NK-92 (cell line): ENCODE data around the gene CES2.
"Not testable (repeated sequence)": the region's sequence is repeated elsewhere in the genome, so short reads cannot be mapped to it uniquely, and the experiment has no call there.

Experiments used
- DNase-seq: peaks from one replicate; lab custom pipeline; 2025; ENCODE audit not compliant: unreplicated experiment; lab: John Stamatoyannopoulos, UW

The CES2 gene, protein sequence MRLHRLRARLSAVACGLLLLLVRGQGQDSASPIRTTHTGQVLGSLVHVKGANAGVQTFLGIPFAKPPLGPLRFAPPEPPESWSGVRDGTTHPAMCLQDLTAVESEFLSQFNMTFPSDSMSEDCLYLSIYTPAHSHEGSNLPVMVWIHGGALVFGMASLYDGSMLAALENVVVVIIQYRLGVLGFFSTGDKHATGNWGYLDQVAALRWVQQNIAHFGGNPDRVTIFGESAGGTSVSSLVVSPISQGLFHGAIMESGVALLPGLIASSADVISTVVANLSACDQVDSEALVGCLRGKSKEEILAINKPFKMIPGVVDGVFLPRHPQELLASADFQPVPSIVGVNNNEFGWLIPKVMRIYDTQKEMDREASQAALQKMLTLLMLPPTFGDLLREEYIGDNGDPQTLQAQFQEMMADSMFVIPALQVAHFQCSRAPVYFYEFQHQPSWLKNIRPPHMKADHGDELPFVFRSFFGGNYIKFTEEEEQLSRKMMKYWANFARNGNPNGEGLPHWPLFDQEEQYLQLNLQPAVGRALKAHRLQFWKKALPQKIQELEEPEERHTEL

DNA sequence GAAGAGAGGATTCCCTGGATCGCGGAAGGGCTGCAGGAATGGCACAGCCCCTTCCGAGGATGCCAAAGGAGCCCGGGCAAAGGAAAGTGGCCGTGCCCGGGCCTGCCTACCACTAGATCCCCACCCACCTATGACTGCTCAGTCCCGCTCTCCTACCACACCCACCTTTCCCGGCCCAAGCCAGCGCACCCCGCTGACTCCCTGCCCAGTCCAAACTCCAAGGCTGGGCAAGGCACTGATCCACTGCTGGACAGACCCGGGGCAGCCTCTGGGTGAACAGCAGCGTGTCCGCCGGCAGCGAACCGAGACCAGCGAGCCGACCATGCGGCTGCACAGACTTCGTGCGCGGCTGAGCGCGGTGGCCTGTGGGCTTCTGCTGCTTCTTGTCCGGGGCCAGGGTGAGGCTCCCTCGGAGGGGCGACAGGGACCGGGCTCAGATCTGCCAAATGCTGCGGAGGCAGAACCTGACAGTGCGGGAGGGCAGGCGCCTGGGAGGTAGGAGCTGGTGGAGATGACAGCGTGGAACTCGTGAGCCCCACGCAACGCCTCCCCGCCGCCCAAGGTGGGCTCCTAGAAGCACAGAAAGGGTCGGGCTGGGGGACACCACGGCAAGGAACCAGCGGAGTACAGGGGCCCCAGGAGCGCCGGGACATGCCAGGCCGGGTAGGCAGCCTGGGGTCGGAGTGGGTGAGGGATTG, at the start of gene CES2:
Gene CES2, plus strand, starts transcription at position 203 of the 698 bp plus-strand sequence. Its CDS starts 120 bp downstream, at position 323.
- DNase-seq, result no peak

DNA sequence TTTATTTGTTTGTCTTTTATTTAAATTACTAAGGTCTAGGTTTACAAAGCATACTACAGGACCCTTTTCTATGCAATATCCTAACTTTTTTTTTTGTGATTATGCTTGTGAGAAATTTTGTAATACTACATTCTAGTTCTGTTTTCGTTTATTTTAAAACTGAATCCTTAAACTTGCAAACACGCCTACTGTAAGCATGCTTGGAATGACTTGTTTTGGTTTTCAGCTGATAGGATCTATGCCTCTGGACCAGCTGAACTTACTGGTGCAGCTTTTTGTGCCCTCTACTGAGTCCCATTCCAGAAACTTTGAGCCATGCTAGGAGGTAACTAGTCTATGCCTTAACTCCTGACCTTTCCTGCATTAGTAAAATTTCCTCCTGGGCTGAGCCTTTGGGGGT, 49.0 kb upstream of the CES2 start:
- DNase-seq, result no peak

DNA sequence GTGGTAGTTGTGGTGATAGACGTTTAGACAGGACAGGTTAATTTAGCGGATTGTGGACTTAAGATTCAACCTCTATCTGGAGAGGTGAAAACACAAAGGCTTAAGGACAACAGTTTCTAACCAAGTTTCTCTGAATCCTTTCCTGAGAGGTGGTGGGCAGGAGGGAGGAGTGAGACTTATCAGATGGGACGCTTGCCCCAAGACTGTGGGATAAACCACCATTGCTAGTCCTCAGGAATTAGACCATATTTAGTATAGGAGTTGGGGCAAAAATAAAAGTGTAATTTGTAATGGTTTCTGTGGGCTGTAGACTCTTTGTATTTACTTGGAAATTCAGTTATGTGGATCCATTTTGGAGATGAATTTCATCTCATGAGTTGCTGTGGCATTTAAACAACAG, 48.4 kb upstream of the CES2 start:
- no peak for DNase-seq

DNA sequence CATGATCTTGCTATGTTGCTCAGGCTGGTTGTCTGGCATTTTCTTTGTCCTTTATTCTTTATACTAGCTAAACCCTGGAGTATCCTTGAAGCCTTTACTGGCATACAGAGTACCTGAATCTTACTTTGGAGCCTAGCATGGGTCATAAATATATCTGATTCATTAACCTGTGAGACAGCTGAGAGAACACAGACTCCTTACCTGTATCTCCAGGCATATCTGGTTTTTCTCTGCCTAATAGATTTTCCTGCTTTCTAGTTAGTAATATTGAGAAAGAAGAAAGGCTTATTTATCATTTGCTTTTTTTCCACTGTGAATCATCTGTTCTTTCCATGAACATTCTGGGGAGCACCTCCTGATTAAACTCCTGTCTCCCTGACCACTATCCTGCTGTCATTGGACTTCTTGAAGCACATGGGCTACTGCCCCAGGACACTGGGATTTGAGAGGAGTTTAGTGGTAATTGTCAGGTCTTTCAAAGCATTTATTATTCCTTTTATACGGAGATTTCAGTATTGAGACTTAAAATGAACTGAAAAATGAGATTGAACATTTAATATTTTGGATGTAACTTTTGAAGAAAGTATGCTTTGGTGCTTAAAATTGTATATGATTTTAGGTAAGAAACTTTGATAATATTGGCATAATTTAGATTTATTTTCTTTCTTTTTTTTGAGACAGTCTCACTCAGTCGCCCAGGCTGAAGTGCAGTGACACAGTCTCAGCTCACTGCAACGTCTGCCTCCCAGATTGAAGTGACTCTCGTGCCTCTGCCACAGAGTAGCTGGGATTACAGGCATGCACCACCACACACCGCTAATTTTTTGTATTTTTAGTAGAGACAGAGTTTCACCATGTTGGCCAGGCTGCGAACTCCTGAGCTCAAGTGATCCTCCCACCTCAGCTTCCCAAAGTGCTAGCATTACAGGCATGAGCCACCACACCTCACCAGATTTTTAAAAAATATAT, 46.4 kb upstream of the CES2 start:
- no peak for DNase-seq

DNA sequence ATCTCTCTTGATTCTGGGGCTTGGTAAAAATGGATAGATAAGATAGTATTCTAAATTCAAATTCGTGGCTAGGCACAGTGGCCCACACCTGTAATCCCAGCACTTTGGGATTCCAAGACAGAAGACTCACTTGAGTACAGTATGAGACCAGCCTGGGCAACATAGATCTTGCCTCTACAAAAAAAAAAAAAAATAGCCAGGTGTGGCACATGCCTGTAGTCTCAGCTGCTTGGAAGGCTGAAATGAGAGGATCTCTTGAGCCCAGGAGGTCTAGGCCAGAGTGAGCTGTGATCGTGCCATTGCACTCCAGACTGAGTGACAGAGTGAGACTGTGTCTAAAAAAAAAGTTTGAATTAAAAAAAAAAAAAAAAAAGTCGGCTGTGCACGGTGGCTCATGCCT, 45.7 kb upstream of the CES2 start:
- DNase-seq, result no peak

DNA sequence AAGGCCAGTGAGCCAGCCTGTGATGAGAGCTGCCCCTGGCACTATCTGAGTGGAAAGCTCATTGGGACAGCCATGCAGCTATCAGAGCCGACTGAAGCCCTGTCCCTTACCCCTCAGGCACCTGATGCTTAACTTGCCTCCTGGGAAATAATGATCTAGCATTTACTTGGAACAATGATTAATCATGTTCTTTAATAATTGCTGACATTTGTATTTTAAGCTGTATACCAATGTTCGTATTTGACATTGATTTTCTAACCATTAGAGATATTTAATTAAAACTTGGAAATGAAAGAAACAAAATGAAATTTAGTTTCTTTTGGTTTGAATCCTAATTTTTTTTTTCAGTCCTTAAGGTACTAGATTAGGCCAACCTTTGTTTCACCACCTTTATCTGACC, 44.5 kb upstream of the CES2 start:
- no peak for DNase-seq

DNA sequence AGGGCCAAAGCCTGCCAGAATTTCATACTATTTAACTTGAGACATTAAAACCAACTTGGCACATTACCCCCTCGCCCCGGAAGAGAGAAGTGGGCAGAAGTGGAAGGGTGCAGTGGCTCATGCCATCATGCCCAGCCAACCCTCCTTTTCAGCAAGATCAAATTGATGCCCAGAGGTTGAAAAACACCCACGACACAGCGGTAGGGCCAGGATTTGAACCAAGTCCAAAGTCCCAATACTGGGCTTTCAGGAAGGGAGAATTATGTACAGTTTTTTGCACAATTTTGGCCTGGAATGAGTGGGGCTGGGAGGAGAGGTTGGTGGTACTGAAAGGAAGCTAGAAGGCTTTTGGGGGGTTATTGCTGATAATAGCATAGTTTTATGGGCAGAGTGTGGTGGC, 44.0 kb upstream of the CES2 start:
- DNase-seq, result no peak

DNA sequence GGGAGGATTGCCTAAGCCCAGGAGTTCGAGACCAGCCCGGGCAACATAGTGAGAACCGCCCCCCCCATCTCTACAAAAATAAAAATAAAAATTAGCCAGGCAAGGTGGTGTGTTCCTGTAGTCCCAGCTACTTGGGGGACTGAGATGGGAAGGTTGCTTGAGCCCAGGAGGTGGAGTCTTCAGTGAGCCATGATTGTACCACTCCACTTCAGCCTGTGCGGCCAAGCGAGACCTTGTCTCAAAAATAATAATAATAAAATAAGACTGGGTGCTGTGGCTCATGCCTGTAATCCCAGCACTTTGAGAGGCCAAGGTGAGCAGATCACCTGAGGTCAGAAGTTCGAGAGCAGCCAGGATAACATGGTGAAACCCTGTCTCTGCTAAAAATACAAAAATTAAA, 43.5 kb upstream of the CES2 start:
- no peak for DNase-seq

DNA sequence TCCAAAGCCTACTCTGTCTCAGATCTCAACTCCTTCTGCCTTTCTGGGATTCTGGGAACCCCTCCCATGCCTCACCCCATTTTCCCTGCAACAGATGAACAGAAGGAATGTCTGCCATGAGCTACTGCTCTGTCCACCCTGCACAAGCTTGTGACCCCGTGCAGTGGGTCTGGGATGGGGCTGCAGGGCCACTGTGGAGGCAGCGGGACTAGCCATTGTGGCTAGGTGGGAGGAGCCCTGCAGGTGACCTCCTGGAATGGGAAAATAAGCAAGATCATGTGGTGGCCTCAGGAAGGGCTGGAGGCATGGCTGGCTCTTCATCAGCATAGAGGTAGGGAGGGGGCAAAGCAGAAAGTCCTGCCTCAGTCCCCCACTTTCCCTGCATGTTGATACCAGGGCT, 41.3 kb upstream of the CES2 start:
- no peak for DNase-seq

DNA sequence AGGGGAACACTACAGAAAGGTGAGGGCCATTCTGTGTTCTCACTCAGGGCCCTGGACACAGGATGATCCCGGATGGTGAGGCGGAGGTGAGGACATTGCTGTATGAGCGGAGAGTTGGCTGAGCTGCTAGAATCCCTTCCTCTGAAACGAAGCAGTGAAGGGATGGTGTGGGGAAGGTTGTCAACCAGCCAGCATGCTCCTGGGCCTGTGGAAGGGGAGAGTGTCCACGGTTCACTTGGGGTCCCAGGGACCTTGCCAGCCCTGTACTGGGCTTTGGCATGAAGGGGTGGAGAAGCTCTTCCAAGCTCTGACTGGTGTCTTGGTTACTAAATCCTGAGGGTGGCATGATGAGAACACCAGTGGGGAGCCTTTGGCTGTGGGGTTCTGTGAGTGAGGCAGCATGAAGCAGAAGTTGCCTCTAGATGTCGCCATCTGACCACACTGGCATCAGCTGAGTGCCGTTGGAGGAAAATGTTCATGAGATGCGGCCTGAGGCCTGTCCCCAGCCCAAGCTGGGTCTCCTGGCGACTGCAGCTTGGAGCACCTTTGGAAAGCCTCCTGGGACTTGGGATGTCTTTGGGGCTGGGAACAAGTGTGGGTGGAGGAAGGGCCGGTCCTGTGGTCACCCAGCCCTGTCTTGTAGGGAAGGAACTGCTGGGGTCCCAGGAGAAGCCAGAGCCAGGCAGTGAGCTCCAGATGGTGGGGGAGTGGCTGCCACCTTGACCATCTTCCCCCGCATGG, 40.2 kb upstream of the CES2 start:
- DNase-seq, result no peak

DNA sequence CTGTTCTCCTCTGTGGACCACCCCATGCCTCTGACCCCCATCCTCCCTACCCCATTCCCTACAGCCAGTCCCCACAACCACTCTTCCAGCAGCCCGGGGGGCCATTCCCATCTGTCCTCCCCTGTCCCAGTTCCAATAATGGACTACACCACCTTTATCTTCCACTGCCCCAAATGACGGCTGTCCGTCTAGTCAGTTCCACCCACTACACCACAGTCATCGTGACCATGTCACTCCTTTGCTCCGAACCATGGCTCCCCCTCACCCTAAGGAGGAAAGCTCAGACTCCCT, 39.7 kb upstream of the CES2 start:
- DNase-seq, result no peak

DNA sequence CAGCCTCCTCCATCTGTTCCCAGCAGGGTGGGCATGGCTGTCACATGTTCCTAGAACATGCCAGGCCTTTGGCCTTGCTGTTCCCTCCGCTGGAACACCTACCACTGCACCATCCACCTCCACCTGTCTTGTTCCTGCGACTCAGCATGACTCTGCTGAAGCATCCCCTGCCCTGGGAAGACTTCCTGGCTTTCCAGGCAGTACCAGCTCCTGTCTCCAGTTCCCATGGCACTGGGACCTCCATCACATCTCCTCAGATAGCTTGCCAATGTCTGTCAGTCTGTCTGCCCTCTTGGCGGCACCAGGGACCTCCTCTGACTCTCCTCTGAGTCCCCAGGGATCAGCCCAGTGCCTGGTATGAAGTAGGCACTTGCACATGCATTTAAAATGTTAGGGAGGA, 39.3 kb upstream of the CES2 start:
- DNase-seq, result no peak

DNA sequence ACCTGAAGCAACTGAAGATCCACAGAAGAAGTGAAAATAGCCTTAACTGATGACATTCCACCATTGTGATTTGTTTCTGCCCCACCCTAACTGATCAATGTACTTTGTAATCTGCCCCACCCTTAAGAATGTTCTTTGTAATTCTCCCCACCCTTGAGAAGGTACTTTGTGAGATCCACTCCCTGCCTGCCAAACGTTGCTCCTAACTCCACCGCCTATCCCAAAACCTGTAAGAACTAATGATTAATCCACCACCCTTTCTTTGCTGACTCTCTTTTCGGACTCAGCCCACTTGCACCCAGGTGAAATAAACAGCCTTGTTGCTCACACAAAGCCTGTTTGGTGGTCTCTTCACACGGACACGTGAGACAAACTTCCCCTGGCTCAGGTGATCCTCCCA, 38.6 kb upstream of the CES2 start:
- DNase-seq, result not testable (repeated sequence)

DNA sequence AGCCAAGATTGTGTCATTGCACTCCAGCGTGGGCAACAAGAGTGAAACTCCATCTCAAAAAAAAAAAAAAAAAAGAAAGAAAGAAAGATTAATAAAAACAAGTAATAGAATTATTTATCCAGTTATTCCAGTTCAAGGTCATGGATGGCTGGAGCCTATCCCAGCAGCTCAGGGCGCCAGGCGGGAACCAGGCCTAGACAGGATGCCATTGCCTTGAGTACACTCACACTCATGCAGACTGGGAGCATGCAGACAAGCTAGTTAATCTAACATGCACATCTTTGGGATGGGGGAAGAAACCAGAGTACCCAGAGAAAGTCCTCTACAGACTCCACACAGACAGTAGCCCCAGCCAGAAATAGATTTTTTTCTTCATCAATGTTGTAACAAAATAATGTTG, 37.1 kb upstream of the CES2 start:
- no peak for DNase-seq

DNA sequence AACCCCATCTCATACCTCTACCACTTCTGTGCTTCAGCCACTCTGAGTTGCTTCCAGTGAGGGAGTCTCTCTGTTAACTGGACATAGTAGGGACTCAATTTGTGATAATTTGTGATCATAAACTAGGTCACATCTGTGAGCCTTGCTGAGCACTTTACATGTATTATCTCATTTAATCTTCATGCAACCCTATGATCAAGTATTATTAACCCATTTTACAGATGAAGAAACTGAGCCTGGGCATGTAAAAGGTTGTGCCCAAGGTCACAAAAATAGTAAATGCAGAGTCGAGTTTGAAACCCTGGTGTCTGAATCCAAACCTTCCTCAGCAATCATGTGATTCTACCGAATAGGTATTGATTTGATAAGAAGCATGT, 36.4 kb upstream of the CES2 start:
- no peak for DNase-seq

DNA sequence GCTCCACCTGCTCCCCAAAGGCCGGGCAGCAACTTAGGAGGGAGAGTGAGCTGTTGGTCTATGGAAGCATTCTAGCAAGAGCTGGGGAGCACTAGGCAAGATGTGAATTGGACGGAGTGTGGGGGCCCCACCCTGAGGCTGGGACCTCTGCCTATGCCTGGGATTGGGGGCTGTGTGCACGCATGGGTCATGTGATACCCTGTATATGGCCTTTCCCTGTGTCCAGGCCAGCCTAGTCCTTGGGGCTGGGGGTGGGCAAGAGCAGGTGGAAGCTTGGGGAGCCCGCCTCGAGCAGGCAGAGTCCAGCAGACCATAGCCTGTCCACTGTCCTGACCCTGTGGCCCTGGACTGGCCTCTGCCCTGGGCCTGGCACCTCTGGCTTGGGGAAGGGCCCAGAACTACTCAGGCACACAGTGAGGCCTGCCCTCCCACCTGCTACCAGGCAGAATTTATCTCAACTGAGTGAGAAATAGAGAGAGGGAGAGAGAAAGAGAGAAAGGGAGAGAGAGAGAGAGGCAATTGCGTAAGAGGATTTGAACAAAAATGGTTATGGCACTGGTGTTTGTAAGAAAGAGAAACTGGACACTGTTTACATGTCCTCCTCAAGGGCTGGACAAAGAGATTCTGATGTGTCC, 35.9 kb upstream of the CES2 start:
- DNase-seq, result no peak

DNA sequence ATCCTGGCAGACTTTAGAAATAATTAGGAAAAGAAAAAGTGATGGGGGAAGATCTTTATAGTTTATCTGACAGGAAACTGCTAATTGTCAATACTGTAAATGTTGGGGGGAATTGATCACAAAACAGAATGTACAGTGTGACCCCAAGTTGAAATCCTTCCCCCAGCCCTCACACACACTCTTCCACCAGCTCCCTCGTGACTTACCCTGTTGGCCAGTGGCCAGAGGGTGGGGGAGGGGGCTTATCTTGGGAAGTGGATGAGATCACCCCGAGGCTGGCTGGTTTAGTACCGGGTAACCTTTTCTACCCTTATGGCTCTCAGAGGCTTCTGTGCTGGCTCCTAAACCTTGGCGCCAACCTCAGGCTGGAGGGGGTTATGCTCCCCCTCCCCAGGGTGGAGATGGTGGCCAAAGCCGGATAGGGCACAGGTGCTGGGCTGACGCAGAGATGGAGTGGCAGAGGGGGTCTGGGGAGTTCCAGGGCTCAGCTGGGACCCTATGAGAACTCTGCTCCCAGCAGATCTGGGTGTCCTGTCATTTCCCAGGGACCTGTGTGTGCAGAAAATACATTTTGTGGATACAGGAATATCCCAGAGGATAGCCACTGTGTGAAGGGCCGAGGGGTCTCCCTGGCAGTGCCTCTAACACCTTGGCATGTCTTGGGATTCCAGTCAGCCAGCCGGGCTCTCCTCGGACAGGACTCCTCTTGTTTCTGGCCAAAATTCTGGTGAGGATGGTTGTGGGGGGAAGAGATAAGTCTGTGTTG, 35.2 kb upstream of the CES2 start:
- no peak for DNase-seq

DNA sequence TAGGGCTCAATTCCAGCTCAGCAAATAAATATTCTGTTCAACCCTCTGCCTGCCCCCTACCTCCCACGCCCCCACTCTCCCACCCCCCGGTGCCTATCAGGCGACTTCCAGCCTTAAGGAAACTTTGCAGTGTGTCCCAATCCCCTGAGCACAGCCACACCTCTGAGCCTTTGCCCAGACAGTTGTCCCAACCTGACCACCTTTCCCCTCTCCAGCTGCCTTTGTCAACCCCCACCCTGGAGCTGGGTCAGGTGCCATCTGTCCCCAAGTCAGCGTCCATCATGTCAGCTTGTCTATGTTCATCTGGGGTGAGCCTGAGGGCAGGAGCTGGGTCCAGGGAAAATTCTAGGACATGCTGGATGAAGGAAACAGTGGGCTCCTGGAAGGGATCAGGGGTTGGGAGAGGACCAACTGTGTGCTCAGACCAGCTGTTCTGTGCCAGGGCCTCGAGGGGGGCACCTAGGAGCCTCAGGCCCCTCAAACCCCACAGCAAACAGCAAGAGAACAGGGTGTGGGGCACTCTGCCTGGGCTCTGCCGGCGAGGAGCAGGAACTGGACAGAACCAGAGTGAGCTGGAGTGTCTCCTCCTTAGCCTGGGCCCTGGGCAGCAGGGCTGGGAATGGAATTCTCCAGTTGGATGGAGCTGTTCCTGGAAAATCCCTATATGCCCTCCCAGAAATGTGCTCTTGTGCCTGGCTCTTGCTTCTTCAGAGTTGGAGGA, 34.4 kb upstream of the CES2 start:
- no peak for DNase-seq

DNA sequence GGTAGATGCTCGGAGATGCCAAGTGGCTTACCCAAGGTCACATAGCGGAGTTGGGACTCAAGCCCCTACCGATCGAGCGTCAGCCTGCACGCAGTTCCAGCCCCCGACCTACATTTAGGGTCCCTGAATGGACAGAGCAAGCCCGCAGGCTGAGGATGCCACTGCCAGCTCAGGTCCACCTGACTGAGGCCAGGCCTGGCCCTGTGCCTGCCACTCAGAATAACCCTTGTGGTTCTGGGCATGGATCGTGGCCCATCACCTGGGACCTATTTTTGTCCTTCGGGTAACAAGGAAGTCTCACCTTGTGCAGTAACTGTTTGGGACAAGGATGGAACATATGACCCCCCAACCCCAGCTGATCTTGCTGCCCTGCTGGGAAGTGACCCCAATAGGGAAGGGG, 33.7 kb upstream of the CES2 start:
- DNase-seq, result no peak
